Neutrophil (primary cell): ENCODE data around the gene C9.

Experiments
- H3K27ac ChIP-seq: fragments of 200-600 bp; sonication (generic); 2 replicates; pipeline ENCODE4 v1.5.1; 2016; ENCODE audit warnings: mild to moderate bottlenecking, moderate library complexity
- H3K27me3 ChIP-seq: fragments of 200-600 bp; sonication (generic); 2 replicates; pipeline ENCODE4 v1.6.0; 2016; ENCODE audit warnings: mild to moderate bottlenecking
- H3K36me3 ChIP-seq: fragments of 200-600 bp; sonication (generic); 2 replicates; pipeline ENCODE4 v1.5.1; 2017
- H3K4me1 ChIP-seq, 2 experiments: fragments of 200-600 bp in 1 of 2; sonication (generic) in 1 of 2; 1 replicate in 1 of 2; 2 replicates in 1 of 2; pipeline versions ENCODE4 v1.5.1 to v1.6.1; 2013 to 2016; ENCODE audit warnings: low read depth in 1 of 2, low read length in 1 of 2, mild to moderate bottlenecking in 1 of 2, moderate library complexity in 1 of 2; ENCODE audit not compliant: control insufficient read depth in 1 of 2, insufficient read depth in 1 of 2
- H3K4me3 ChIP-seq, 2 experiments: fragments of 200-600 bp in 1 of 2; sonication (generic) in 1 of 2; 1 replicate in 1 of 2; 2 replicates in 1 of 2; pipeline ENCODE4 v1.5.1; 2013 to 2016; ENCODE audit warnings: low read depth in 1 of 2, low read length in 1 of 2, mild to moderate bottlenecking in 1 of 2, moderate library complexity in 1 of 2
- H3K9me3 ChIP-seq: fragments of 200-600 bp; sonication (generic); 2 replicates; pipeline ENCODE4 v1.5.1; 2016
- TF ChIP-seq, protein P1 (sequence below): fragments of 200-600 bp; sonication (generic); IDR thresholded peaks from 2 replicates; pipeline ENCODE4 v1.5.1; 2016; ENCODE audit warnings: antibody characterized with exemption

Gene C9

GRCh38 chr5:39362646-39363045 lies 1.6 kb downstream of the C9 start:
- Histone ChIP-seq H3K4me1 (no peaks in the 10 kb centered on the region), H3K27me3 (no peaks in the 10 kb centered on the region), H3K4me3 (no peak overlapping the region), H3K9me3 (no peaks in the 10 kb centered on the region), H3K27ac (no peak overlapping the region), H3K36me3 (no peaks in the 10 kb centered on the region)
- TF ChIP-seq, protein P1, sequence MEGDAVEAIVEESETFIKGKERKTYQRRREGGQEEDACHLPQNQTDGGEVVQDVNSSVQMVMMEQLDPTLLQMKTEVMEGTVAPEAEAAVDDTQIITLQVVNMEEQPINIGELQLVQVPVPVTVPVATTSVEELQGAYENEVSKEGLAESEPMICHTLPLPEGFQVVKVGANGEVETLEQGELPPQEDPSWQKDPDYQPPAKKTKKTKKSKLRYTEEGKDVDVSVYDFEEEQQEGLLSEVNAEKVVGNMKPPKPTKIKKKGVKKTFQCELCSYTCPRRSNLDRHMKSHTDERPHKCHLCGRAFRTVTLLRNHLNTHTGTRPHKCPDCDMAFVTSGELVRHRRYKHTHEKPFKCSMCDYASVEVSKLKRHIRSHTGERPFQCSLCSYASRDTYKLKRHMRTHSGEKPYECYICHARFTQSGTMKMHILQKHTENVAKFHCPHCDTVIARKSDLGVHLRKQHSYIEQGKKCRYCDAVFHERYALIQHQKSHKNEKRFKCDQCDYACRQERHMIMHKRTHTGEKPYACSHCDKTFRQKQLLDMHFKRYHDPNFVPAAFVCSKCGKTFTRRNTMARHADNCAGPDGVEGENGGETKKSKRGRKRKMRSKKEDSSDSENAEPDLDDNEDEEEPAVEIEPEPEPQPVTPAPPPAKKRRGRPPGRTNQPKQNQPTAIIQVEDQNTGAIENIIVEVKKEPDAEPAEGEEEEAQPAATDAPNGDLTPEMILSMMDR: no peak

GRCh38 chr5:39361306-39361705 lies 3.0 kb downstream of the C9 start:
- H3K27ac ChIP-seq: no peak overlapping the region
- TF ChIP-seq, protein P1: no peak

DNA sequence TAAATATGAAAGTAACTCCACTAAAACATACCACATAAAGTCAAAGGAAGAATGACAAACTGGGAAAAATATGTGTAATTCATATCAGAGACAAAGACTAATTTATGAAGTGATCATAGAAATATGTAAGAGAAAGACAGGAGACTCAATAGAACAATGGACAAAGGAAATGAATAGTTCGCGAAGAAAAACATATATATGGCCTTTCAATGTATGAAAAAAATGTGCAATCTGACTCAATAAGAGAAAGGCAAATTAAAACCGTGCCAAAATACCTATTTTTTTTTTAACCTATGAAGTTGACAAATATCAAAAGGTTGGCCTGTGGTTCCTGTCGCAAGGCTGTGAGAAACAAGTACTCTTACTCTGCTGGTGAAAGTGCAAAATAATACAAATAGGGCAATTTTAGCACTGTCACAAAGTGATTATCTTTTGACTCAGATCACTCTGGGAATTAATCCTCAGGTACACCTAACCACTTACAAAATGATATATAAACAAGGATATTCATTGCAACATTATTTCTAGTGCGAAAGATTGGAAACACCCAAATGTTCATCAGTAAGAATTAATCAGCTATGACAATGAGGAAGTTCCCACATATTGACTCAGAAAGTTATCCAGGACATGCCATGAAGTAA lies 3.7 kb downstream of the C9 start:
- Histone ChIP-seq H3K9me3 (no peaks in the 10 kb centered on the region), H3K36me3 (no peaks in the 10 kb centered on the region), H3K27me3 (no peaks in the 10 kb centered on the region), H3K4me1 (no peaks in the 10 kb centered on the region), H3K4me3 (no peak overlapping the region), H3K27ac (no peak overlapping the region)
- TF ChIP-seq, protein P1: no peak

More at GRCh38 chr5:39361306-39361705, 3.0 kb downstream of the C9 start:
- H3K36me3 ChIP-seq: no peaks in the 10 kb centered on the region
- H3K27me3 ChIP-seq: no peaks in the 10 kb centered on the region
- H3K4me3 ChIP-seq: no peak overlapping the region
- H3K9me3 ChIP-seq: no peaks in the 10 kb centered on the region
- H3K4me1 ChIP-seq: no peaks in the 10 kb centered on the region

GRCh38 chr5:39356263-39356662 lies 8.0 kb downstream of the C9 start:
- Histone ChIP-seq H3K4me3 (no peak overlapping the region), H3K27me3 (no peaks in the 10 kb centered on the region), H3K4me1 (no peaks in the 10 kb centered on the region), H3K36me3 (no peaks in the 10 kb centered on the region), H3K9me3 (no peaks in the 10 kb centered on the region), H3K27ac (no peak overlapping the region)
- TF ChIP-seq, protein P1: no peak

DNA sequence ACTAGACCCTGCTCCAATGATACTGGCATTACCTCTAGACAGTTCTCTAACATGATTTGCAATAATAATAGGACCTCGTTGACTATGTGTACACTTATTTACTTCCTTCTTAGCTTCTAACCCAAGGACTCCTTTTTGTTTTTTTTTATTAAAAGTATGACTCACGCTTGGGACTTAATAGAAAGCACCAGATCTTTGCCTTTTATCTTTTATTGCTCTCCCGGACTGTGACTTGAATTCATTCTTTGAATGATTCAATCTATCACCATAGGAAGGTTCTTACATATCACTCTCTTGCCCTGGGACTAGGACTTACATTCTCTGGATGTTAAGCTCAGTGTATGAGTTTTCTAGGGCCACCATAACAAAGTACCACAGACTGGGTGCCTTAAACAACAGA lies 9.0 kb downstream of the C9 start:
- TF ChIP-seq, protein P1: no peak
- Histone ChIP-seq H3K9me3 (no peaks in the 10 kb centered on the region), H3K36me3 (no peaks in the 10 kb centered on the region), H3K4me3 (no peak overlapping the region), H3K4me1 (no peaks in the 10 kb centered on the region), H3K27me3 (no peaks in the 10 kb centered on the region), H3K27ac (no peak overlapping the region)
